Panc1 (cell line): ENCODE data around the gene CACFD1. TPM values are rescaled to one million over a fixed set of nuclear protein-coding genes. Genes with fewer than 3 reads are reported as not detected.

Experiments
- ATAC-seq: fragments of 200-7000 bp; cut with Tn5 transposase; 2 replicates; pipeline ENCODE4 v1.9.1; 2020; ENCODE audit warnings: mild to moderate bottlenecking, moderate library complexity
- BruUV-seq: library from RNA; stranded (reverse); fragments of 400-500 nt; replicated peaks from 2 replicates; lab custom pipeline; 2021; lab: Mats Ljungman, UMichigan
- CTCF ChIA-PET: fragments of 300-600 bp; sonication (Branson Sonifier 250); formaldehyde crosslinking; loops from one replicate; lab custom pipeline; 2022; ENCODE audit warnings: antibody characterized with exemption; lab: Charles Lee
- POLR2A ChIA-PET: fragments of 300-600 bp; sonication (Branson Sonifier 250); formaldehyde crosslinking; loops from one replicate; lab custom pipeline; 2022; ENCODE audit warnings: antibody characterized with exemption; lab: Charles Lee
- DNase-seq: peaks from one replicate; pipeline ENCODE4 v3.0.0-alpha.2; 2010; ENCODE audit warnings: low read depth, low spot score
- H3K27ac ChIP-seq: 2 replicates; pipeline ENCODE4 v1.5.1; 2011; ENCODE audit warnings: mild to moderate bottlenecking, low read length, inconsistent platforms
- H3K27me3 ChIP-seq: fragments of 200-500 bp; sonication (Bioruptor generic); 2 replicates; pipeline ENCODE4 v1.6.0; 2014; ENCODE audit warnings: low read length, inconsistent platforms; ENCODE audit not compliant: control insufficient read depth, insufficient read depth
- H3K36me3 ChIP-seq: fragments of 200-500 bp; sonication (Bioruptor generic); 2 replicates; pipeline ENCODE4 v1.5.1; 2014; ENCODE audit warnings: inconsistent platforms, mild to moderate bottlenecking, low read length, moderate library complexity; ENCODE audit not compliant: control insufficient read depth, insufficient read depth
- H3K4me1 ChIP-seq: 2 replicates; pipeline ENCODE4 v1.5.1; 2011; ENCODE audit warnings: inconsistent platforms, mild to moderate bottlenecking, low read length, moderate library complexity; ENCODE audit not compliant: control insufficient read depth, insufficient read depth
- H3K4me3 ChIP-seq, 2 experiments: 2 replicates each; pipeline ENCODE4 v1.5.1; 2011 to 2012; ENCODE audit warnings: low read depth in 2 of 2, low read length in 2 of 2, mild to moderate bottlenecking in 2 of 2, inconsistent platforms in 1 of 2, moderate library complexity in 1 of 2
- H3K9me3 ChIP-seq: fragments of 200-500 bp; sonication (Bioruptor generic); 2 replicates; pipeline ENCODE4 v1.5.1; 2014; ENCODE audit warnings: low read depth, mild to moderate bottlenecking, inconsistent platforms, low read length, moderate library complexity; ENCODE audit not compliant: control insufficient read depth, insufficient read depth
- CTCF ChIP-seq: fragments of 450-650 bp; IDR thresholded peaks from 2 replicates; pipeline ENCODE4 v1.5.1; 2017; ENCODE audit warnings: mild to moderate bottlenecking
- POLR2AphosphoS5 ChIP-seq: IDR thresholded peaks from 2 replicates; pipeline ENCODE4 v1.6.1; 2012; ENCODE audit warnings: mild to moderate bottlenecking, low read depth, low read length, moderate library complexity
- SIN3A ChIP-seq: IDR thresholded peaks from 2 replicates; pipeline ENCODE4 v1.6.1; 2012; ENCODE audit warnings: low read depth, mild to moderate bottlenecking, low read length, moderate library complexity, borderline replicate concordance; ENCODE audit not compliant: insufficient read depth
- TCF7L2 ChIP-seq: IDR thresholded peaks from 2 replicates; pipeline ENCODE4 v1.6.1; 2011; ENCODE audit warnings: mild to moderate bottlenecking, low read depth, low read length, inconsistent platforms
- in situ Hi-C: cut with HindIII; loops from 2 replicates; pipeline ENCODE4 v1.10.0; 2016; ENCODE audit warnings: low sequenced_read_pairs, low pct_unique_long_range_greater_than_20kb
- intact Hi-C: fragments of 100-400 bp; cut with micrococcal nuclease; formaldehyde crosslinking; loops from one replicate; pipeline ENCODE4 v1.10.0; 2022; ENCODE audit not compliant: unreplicated experiment
- total RNA-seq: library from RNA; stranded (reverse); gene quantifications from one replicate; pipeline ENCODE4 v1.2.1, GENCODE V29; 2021; ENCODE audit not compliant: unreplicated experiment
- TF ChIP-seq, protein P1 (sequence below), 2 experiments: IDR thresholded peaks; 2 replicates each; pipeline ENCODE4 v1.6.1; 2011 to 2012; ENCODE audit warnings: low read depth in 2 of 2, control low read depth in 1 of 2, low read length in 1 of 2, mild to moderate bottlenecking in 1 of 2, moderate library complexity in 1 of 2; ENCODE audit not compliant: insufficient read depth in 1 of 2

CACFD1 gene
- total RNA-seq, 1 experiment from 2014 or later = 13.9 TPM

DNA sequence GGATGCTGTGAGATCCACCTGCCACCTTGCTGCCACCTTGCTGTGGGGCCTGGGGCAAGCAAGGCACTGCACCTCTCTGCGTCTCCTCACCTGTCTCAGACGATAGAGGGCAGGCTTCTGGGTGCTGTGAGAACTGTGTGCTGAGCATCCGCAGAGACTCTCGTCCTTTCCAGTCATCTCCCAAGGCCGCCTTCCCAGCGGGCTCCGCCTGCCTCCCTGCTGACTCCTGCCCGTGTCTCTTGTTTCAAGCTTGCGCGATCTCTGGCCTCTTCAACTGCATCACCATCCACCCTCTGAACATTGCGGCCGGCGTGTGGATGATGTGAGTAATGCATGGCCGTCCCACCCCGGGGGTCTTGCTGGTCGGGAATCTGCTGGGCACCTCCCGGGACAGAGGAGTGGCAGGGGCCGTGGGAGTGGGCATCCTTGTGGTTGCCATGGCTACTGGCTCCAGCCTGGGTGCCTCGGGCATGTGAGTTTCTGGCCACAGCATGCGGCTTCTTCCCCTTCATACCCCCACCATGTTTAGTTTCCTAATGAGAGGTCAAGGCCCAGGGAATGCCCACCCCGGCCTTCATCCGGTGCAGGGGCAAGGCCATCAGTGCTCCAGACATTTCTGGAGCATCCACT is 3.6 kb downstream of the CACFD1 start:
- no peaks in the 10 kb centered on the region for H3K36me3 ChIP-seq
- H3K4me1 ChIP-seq = peaks cover 19% of the 10 kb centered on the region
- H3K27me3 ChIP-seq = no peaks in the 10 kb centered on the region
- intact Hi-C loops (no loop called here), in situ Hi-C loops (no loop called here)
- BruUV-seq = no TSS peak
- DNase-seq = no peak
- CTCF ChIA-PET = no interaction called here
- no peaks in the 10 kb centered on the region for H3K9me3 ChIP-seq
- POLR2A ChIA-PET = no interaction called here
- no peak for ATAC-seq
- TF ChIP-seq, protein P1, sequence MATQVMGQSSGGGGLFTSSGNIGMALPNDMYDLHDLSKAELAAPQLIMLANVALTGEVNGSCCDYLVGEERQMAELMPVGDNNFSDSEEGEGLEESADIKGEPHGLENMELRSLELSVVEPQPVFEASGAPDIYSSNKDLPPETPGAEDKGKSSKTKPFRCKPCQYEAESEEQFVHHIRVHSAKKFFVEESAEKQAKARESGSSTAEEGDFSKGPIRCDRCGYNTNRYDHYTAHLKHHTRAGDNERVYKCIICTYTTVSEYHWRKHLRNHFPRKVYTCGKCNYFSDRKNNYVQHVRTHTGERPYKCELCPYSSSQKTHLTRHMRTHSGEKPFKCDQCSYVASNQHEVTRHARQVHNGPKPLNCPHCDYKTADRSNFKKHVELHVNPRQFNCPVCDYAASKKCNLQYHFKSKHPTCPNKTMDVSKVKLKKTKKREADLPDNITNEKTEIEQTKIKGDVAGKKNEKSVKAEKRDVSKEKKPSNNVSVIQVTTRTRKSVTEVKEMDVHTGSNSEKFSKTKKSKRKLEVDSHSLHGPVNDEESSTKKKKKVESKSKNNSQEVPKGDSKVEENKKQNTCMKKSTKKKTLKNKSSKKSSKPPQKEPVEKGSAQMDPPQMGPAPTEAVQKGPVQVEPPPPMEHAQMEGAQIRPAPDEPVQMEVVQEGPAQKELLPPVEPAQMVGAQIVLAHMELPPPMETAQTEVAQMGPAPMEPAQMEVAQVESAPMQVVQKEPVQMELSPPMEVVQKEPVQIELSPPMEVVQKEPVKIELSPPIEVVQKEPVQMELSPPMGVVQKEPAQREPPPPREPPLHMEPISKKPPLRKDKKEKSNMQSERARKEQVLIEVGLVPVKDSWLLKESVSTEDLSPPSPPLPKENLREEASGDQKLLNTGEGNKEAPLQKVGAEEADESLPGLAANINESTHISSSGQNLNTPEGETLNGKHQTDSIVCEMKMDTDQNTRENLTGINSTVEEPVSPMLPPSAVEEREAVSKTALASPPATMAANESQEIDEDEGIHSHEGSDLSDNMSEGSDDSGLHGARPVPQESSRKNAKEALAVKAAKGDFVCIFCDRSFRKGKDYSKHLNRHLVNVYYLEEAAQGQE (IDR thresholded peaks at IDR 0.05; ENCODE audit: insufficient read depth in 1 of 2, low read depth in 2 of 2, low read length in 1 of 2) = no peak
- no peak for TF ChIP-seq POLR2AphosphoS5
- TF ChIP-seq TCF7L2 = no peak
- TF ChIP-seq SIN3A = no peak
- TF ChIP-seq CTCF = no peak; the same call in 1 of the 2 replicates
- no peak overlapping the region for H3K27ac ChIP-seq
- no peak overlapping the region for H3K4me3 ChIP-seq

DNA sequence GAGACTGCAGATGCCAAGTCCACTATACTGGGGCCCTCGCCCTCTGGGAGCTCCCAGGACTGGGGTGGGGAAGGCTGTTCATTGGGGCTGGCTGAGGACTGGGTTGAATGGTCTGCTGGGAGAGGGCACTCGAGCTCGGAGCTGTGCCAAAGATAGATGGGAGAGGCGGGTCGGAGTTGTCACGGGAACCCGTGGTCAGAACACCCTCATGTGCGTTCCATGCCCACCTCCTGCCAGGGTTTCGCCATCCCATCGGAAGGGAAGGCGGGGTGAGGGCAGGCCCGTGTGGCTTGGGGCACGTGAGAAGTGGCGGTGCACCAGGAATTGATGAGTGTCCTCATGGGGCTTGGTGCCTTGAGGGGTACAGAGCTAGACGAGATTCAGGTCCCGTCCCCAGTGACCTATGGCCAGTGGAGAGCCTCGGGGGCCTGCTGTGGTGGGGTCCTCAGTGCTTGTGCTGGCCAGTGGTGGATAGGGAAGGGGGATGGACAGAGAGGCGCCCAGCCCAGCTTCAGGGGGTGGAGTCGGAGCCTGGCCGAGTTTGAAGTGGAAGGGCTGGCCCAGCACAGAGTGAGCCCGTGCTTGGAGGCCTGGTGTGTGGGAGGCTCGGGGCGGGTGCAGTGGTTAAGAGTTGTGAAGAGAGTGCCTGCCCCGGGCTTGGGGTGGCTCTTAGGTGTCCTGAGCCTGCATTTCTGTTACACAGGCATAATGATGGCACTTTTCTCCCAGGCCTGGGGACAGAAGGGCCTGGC is 4.3 kb downstream of the CACFD1 start:
- ATAC-seq = no peak
- H3K27me3 ChIP-seq = no peaks in the 10 kb centered on the region
- no peak for DNase-seq
- ChIA-PET CTCF (no interaction called here), POLR2A (no interaction called here)
- peaks cover 16% of the 10 kb centered on the region for H3K4me1 ChIP-seq
- H3K9me3 ChIP-seq = no peaks in the 10 kb centered on the region
- BruUV-seq = no TSS peak
- H3K36me3 ChIP-seq = no peaks in the 10 kb centered on the region
- intact Hi-C loops (no loop called here), in situ Hi-C loops (no loop called here)
- no peak overlapping the region for H3K27ac ChIP-seq
- H3K4me3 ChIP-seq = no peak overlapping the region
- no peak for TF ChIP-seq SIN3A
- no peak for TF ChIP-seq CTCF
- TF ChIP-seq, protein P1 (IDR thresholded peaks at IDR 0.05; ENCODE audit: insufficient read depth in 1 of 2, low read depth in 2 of 2, low read length in 1 of 2) = no peak
- TF ChIP-seq POLR2AphosphoS5 = no peak
- no peak for TF ChIP-seq TCF7L2
